ENCODE measurements around the gene SEMA6C.

The SEMA6C gene

GRCh38 chr1:151175041-151175741 is 28.8 kb upstream of the SEMA6C start:
- no peak for TF ChIP-seq CTCF (IDR thresholded peaks at IDR 0.05)
- no peak overlapping the region for H3K27ac ChIP-seq

GRCh38 chr1:151171190-151171589 is 24.8 kb upstream of the SEMA6C start:
- Histone ChIP-seq H3K27ac (no peak overlapping the region), H3K27me3 (no peaks in the 10 kb centered on the region), H3K4me3 (ENCODE audit: low read depth in 1 of 2, low read length in 1 of 2) (no peak overlapping the region), H3K36me3 (peaks cover 91% of the 10 kb centered on the region), H3K9me3 (no peaks in the 10 kb centered on the region), H3K4me1 (ENCODE audit: control insufficient read depth in 1 of 2, insufficient read depth in 1 of 2, low read depth in 1 of 2, low read length in 1 of 2) (peaks cover 10 to 12% of the 10 kb centered on the region in 2 experiments)
- no peak for TF ChIP-seq CTCF (IDR thresholded peaks at IDR 0.05)

More at GRCh38 chr1:151175041-151175741, 28.8 kb upstream of the SEMA6C start:
- H3K36me3 ChIP-seq, result peaks cover 96% of the 10 kb centered on the region
- no peak overlapping the region for H3K4me3 ChIP-seq (ENCODE audit: low read depth in 1 of 2, low read length in 1 of 2)
- no peaks in the 10 kb centered on the region for H3K4me1 ChIP-seq (ENCODE audit: control insufficient read depth in 1 of 2, insufficient read depth in 1 of 2, low read depth in 1 of 2, low read length in 1 of 2)
- no peaks in the 10 kb centered on the region for H3K9me3 ChIP-seq
- H3K27me3 ChIP-seq, result no peaks in the 10 kb centered on the region

- Histone ChIP-seq H3K4me3 (ENCODE audit: low read depth in 1 of 2, low read length in 1 of 2) (peak overlapping the region; percentile 84 to 89), H3K27ac (peak overlapping the region; percentile 88), H3K27me3 (no peaks in the 10 kb centered on the region), H3K9me3 (no peaks in the 10 kb centered on the region), H3K36me3 (peaks cover 85% of the 10 kb centered on the region), H3K4me1 (ENCODE audit: control insufficient read depth in 1 of 2, insufficient read depth in 1 of 2, low read depth in 1 of 2, low read length in 1 of 2) (peaks cover 27% of the 10 kb centered on the region in 2 experiments)
- TF ChIP-seq CTCF (IDR thresholded peaks at IDR 0.05), result no peak
These were observed 20.7 kb upstream of the SEMA6C start for GRCh38 chr1:151167116-151167515.

- TF ChIP-seq CTCF (IDR thresholded peaks at IDR 0.05), result no peak
- H3K27ac ChIP-seq, result peak overlapping the region; percentile 88
- peak overlapping the region; percentile 84 to 89 for H3K4me3 ChIP-seq (ENCODE audit: low read depth in 1 of 2, low read length in 1 of 2)
- H3K27me3 ChIP-seq, result no peaks in the 10 kb centered on the region
- H3K36me3 ChIP-seq, result peaks cover 84% of the 10 kb centered on the region
- peaks cover 30 to 33% of the 10 kb centered on the region in 2 experiments for H3K4me1 ChIP-seq (ENCODE audit: control insufficient read depth in 1 of 2, insufficient read depth in 1 of 2, low read depth in 1 of 2, low read length in 1 of 2)
- H3K9me3 ChIP-seq, result no peaks in the 10 kb centered on the region
These were observed 20.1 kb upstream of the SEMA6C start for GRCh38 chr1:151166505-151166956.

- Histone ChIP-seq H3K4me1 (ENCODE audit: control insufficient read depth in 1 of 2, insufficient read depth in 1 of 2, low read depth in 1 of 2, low read length in 1 of 2) (peaks cover 36% of the 10 kb centered on the region in 2 experiments), H3K27me3 (no peaks in the 10 kb centered on the region), H3K9me3 (no peaks in the 10 kb centered on the region), H3K36me3 (peaks cover 84% of the 10 kb centered on the region), H3K27ac (peak within 1 kb of the TSS; percentile 88), H3K4me3 (ENCODE audit: low read depth in 1 of 2, low read length in 1 of 2) (peak within 1 kb of the TSS; percentile 84 to 89)
- TF ChIP-seq CTCF (IDR thresholded peaks at IDR 0.05), result peak; percentile 81
These were observed 19.5 kb upstream of the SEMA6C start, which contains the start of the genes LYSMD1 and SCNM1 for GRCh38 chr1:151165738-151166504. Gene LYSMD1, minus strand, starts transcription at chr1:151165902. Its CDS starts 644 bp downstream, at chr1:151165258. Gene SCNM1, plus strand, starts transcription at chr1:151166144. Its CDS starts 9 bp downstream, at chr1:151166153.
